Suprapubic skin (tissue), 3 donors: ENCODE results near the gene SEMA5B.

Source experiments
- CTCF ChIP-seq, 2 donors: fragments of 200-600 bp in 1 of 2; fragments of 450-650 bp in 1 of 2; sonication (generic) in 1 of 2; IDR thresholded peaks; one replicate each; pipeline ENCODE4 v1.5.1; 2016 to 2019; ENCODE audit warnings: antibody characterized with exemption in 2 of 2, mild to moderate bottlenecking in 1 of 2, moderate library complexity in 1 of 2
- EP300 ChIP-seq: sonication (generic); formaldehyde crosslinking; IDR thresholded peaks from one replicate; pipeline ENCODE4 v1.6.1; 2017; ENCODE audit warnings: antibody characterized with exemption
- POLR2A ChIP-seq, 2 donors: fragments of 450-650 bp; IDR thresholded peaks; one replicate each; pipeline ENCODE4 v1.6.1; 2017; ENCODE audit warnings: antibody characterized with exemption in 2 of 2, mild to moderate bottlenecking in 2 of 2, moderate library complexity in 2 of 2

- TF ChIP-seq CTCF (IDR thresholded peaks at IDR 0.05): no peak
- TF ChIP-seq EP300: no peak
- no peak for TF ChIP-seq POLR2A (IDR thresholded peaks at IDR 0.05)
Observed at GRCh38 chr3:123064914-123065313, 37.4 kb upstream of the SEMA5B start.
